ENCODE measurements around the gene VCL.
"Not testable (repeated sequence)": the region's sequence is repeated elsewhere in the genome, so short reads cannot be mapped to it uniquely, and the experiment has no call there.

The VCL gene

GRCh38 chr10:74000892-74001669, 3.2 kb downstream of the VCL start:
- DNase-seq (ENCODE audit: low read depth in 2 of 2): no peak

- no peak for DNase-seq (ENCODE audit: low read depth in 2 of 2)
Measured at GRCh38 chr10:74006269-74006668, 8.4 kb downstream of the VCL start.

DNA sequence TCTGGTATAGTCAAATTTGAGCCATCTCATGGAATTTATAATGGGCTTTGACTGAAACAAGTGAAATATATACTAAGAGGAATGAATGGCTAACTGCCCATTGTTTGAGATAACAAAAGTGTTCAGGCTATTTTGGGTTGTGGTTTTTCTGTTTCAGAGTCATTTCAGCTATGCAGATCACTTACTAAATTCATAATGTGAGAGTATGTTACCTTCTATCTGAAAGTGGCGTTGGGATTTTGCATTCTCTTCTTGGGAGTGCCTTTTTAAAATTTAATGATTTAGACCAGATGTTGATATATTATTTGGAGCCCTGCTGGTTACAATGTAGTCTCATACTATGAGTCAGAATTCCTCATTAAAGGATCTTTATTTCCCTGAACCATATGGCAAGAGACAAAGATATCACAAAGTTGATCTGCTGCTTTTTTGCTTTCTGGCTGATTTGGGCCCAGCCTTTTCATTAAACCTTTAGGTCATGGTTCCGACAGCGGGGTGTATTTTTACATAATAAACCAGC, 10.4 kb downstream of the VCL start:
- DNase-seq (ENCODE audit: low read depth in 2 of 2): no peak

GRCh38 chr10:74011017-74011416, 13.1 kb downstream of the VCL start:
- no peak for DNase-seq (ENCODE audit: low read depth in 2 of 2)

- no peak for DNase-seq (ENCODE audit: low read depth in 2 of 2)
Measured at GRCh38 chr10:74011770-74012169, 13.9 kb downstream of the VCL start.

GRCh38 chr10:74012480-74012879, 14.6 kb downstream of the VCL start:
- DNase-seq (ENCODE audit: low read depth in 2 of 2): no peak

GRCh38 chr10:74013004-74013403, 15.1 kb downstream of the VCL start:
- no peak for DNase-seq (ENCODE audit: low read depth in 2 of 2)

GRCh38 chr10:74014574-74014973, 16.7 kb downstream of the VCL start:
- not testable (repeated sequence) for DNase-seq (ENCODE audit: low read depth in 2 of 2)

GRCh38 chr10:74018241-74018640, 20.3 kb downstream of the VCL start:
- no peak for DNase-seq (ENCODE audit: low read depth in 2 of 2)

- DNase-seq (ENCODE audit: low read depth in 2 of 2): no peak
Measured at GRCh38 chr10:74021248-74022055, 23.5 kb downstream of the VCL start.

GRCh38 chr10:74022926-74023629, 25.2 kb downstream of the VCL start:
- no peak for DNase-seq (ENCODE audit: low read depth in 2 of 2)

GRCh38 chr10:74024600-74024999, 26.7 kb downstream of the VCL start:
- no peak for DNase-seq (ENCODE audit: low read depth in 2 of 2)

DNA sequence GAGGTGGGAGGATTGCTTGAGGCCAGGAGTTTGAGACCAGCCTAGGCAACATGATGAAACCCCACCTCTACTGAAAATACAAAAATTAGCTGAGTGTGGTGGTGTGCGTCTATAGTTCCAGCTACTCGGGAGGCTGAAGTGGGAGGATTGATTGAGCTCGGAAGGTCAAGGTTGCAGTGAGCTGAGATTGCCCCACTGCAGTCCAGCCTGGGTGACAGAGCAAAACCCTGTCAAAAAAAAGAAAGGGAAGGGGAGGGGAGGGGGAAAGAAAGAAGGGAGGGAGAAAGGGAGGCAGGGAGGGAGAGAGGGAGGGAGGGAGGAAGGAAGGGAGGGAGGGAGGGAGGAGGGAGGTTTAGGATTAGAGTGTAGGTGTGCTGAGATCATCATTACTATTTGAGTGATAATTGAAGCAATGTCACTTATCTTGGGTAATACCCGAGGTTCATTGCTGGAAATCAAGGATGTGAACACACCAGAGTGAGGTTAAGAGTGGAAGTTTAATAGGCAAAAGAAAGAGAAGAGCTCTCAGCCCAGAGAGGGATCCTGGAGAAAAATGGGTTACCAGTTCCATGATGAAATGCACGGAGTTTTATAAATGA, 27.6 kb downstream of the VCL start:
- DNase-seq (ENCODE audit: low read depth in 2 of 2): no peak

GRCh38 chr10:74026428-74027015, 28.6 kb downstream of the VCL start:
- no peak for DNase-seq (ENCODE audit: low read depth in 2 of 2)

DNA sequence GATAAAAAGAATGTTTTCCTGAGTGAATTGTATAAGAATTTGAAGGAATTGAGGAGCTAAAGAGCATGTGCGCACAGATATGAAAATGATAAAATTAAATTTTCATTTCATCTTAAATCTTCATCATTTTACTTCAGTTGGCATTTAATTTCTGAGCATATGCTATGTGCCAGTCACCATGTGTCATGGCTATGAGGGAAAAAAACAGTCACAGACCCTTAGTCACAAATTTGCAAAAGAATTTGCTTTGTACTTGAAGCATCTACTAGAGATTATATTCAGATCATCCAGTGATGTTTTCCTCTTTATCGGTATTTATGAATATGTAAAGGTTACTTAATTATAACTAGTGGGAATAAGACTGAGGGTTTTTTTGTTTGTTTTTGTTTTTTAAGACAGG, 29.8 kb downstream of the VCL start:
- DNase-seq (ENCODE audit: low read depth in 2 of 2): no peak

- no peak for DNase-seq (ENCODE audit: low read depth in 2 of 2)
Measured at GRCh38 chr10:74029943-74030342, 32.0 kb downstream of the VCL start.

GRCh38 chr10:74032208-74032607, 34.3 kb downstream of the VCL start:
- not testable (repeated sequence) for DNase-seq (ENCODE audit: low read depth in 2 of 2)

DNA sequence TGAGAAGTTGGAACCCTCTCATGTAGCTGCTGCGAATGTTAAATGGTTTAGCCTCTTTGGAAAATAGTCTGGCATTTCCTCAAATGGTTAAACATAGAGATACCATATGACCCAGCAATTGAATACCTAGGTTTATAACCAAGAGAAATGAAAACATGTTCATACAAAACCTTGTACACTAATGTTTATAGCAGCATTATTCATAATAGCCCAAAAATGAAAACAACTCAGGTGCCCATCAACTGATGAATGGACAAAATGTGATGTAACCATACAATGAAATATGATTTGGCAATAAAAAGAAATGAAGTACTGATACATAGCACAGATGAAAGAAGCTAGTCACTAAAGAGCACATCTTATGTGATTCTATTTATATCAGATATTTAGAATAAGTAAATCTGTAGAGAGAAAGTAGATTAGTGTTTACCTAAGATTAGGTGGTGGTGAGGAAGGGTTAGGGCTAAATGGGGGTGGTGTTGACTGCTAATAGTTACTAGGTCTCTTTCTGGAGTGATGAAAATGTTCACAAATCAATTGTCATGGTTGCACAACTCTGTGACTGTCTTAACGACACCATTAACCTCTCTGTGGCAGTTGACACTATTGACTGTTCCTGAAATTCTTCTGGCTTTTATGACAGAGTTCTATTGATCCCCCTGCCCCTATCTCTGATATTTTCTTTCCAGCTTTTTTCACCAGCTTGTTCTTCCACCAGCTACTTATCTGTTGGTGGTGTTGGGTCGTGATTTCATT, 35.2 kb downstream of the VCL start:
- DNase-seq (ENCODE audit: low read depth in 2 of 2): no peak

- DNase-seq (ENCODE audit: low read depth in 2 of 2): no peak
Measured at GRCh38 chr10:74033702-74034101, 35.8 kb downstream of the VCL start.

DNA sequence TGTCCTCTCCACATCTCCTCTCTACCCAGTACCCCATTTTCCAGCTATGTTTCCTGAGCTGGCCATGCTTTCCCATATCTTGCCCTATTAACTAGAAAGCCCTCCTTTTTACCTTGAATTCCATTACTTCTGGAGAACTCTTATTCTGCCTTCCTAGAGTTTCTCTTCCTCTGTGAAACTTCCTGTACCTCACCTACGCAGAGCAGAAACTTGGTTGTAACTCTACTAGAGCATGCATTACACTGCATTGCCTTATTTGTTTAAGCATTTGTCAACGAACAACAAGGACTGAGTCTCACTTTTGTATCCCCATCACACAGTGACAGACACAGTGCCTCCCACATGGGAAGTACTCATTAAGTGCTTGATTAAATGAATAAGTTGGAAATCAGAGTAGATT, 36.4 kb downstream of the VCL start:
- no peak for DNase-seq (ENCODE audit: low read depth in 2 of 2)

DNA sequence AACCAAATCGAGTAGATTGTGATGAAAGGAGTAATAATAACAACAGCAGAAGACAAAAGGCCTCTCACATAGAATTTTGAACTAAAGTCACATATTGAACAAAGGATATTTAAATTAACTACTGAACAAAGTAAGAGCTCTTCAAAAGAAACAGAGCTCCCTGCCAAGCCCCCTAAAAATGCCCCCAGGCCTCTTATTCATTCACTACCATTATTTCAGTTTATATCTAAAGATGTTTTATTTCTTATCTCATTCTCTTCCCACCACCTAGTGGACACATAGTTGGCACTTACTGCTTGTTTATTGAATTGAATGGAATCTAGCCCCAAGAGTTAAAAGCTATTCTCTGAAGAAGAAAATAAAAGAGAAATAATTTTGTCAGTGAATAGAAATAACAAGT, 37.4 kb downstream of the VCL start:
- DNase-seq (ENCODE audit: low read depth in 2 of 2): no peak
